GM19395 (cell line): ENCODE measurements around the gene GSTT2.

Source experiments
- ATAC-seq: cut with Tn5 transposase; IDR thresholded peaks from one replicate; pipeline ENCODE4 v1.9.1; 2021; ENCODE audit warnings: mild to moderate bottlenecking, moderate library complexity; ENCODE audit not compliant: unreplicated experiment

GSTT2 gene

DNA sequence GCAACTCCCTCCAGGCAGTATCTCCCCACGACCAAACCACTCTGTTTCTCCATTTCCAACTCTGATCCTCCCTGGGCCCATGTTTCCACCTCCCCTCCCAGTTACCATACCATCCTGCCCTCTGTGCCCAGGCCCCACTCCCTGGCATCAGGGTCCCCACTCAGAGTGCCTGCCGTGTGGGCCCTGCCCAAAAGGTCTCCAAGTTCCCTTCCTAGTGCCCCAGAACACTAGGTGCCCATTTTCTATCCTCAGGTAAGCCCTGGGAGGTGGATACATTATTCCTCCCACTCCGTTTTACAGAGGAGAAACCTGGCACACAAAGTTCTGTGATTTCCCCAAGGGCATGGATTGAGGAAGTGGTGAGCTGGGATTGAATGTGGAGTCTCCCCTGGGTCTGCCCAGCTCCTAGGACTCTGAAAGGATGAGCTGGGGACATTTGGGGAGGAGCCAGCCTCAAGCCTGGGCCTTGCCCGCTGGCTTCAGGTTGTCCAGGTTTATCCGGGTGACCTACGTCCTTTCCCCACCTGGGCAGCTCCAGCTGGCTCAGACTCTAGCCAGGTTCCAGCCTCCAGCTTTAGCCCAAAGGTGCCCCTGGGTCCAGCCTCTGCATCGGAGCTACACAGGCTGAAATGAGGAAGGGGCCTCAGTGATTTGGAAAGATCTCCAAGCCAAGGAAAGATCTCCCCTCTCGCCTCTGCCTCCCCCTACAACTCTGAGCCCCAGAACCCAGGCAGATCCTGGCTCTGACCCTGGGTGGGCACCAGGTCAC is 27.5 kb downstream of the GSTT2 start:
- no peak for ATAC-seq

DNA sequence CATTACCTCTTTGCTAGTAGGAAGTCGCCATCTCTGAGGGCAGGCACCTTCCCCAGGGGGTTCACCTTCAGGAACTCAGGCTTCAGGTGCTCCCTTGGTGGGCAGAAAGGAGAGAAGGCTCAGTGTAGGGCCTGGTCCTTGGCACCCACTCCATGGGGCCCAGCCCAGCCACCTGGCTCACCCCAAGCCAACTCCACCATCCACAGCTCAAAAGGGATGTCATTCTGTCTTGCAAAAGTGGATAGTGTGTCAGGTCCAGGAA is 28.0 kb downstream of the GSTT2 start:
- no peak for ATAC-seq

GRCh38 chr22:24008381-24009226 is 28.7 kb downstream of the GSTT2 start:
- no peak for ATAC-seq

DNA sequence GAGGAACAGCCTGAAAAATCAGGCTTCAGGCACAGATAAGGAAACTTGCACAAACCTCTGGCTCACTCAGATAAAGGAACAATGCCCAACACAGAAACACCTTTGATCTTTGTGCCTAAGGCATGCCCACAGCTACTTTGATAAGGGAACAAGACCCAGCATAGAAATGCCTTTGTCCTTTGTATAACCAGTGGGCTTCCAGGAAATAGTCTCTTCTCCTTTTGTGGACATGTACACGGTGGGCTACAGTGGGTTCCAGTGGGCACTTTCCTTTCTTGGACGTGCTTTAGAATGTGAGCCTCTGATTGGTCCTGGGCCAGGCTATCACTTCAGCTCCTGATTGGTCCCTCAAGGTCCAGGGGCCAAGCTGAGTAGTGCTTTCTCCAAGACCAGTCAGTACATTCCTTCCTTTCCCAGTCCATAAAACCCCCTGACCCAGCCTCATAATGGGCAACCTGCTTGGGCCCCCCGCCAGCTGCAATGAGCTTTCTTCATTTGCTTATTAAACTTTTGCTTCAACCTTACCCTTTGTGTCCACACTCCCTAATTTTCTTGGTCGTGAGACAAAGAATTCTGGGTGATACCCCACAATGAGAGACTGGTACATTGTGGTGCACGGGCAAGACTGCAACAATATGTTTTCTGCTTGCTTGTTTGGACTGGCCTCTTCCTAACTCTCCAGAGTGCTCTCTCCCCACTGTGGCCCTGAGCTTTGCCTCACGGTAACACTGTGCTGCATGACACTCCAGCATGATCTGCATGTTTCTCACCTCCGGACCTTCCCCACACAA is 29.5 kb downstream of the GSTT2 start:
- no peak for ATAC-seq

GRCh38 chr22:24010018-24010391 is 30.1 kb downstream of the GSTT2 start:
- no peak for ATAC-seq

- ATAC-seq: no peak
Measured at GRCh38 chr22:24011735-24012068, 31.8 kb downstream of the GSTT2 start.

- no peak for ATAC-seq
Measured at GRCh38 chr22:24016156-24016555, 36.2 kb downstream of the GSTT2 start.

DNA sequence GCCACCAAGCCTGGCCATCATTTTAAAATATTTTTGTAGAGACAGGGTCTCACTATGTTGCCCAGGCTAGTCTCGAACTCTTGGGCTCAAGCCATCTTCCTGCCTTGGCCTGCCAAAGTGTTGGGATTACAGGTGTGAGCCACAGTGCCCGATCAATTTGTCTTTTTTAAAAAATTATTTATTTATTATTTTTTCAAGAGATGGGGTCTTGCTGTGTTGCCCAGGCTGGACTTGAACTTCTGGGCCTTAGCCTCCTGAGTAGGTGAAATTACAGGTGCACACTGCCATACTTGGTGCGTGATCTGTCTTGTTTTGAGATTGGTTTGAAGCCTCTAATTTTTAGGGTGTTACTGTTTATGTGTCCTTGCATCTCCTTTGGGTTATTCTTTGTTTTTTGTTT is 41.4 kb downstream of the GSTT2 start:
- no peak for ATAC-seq

DNA sequence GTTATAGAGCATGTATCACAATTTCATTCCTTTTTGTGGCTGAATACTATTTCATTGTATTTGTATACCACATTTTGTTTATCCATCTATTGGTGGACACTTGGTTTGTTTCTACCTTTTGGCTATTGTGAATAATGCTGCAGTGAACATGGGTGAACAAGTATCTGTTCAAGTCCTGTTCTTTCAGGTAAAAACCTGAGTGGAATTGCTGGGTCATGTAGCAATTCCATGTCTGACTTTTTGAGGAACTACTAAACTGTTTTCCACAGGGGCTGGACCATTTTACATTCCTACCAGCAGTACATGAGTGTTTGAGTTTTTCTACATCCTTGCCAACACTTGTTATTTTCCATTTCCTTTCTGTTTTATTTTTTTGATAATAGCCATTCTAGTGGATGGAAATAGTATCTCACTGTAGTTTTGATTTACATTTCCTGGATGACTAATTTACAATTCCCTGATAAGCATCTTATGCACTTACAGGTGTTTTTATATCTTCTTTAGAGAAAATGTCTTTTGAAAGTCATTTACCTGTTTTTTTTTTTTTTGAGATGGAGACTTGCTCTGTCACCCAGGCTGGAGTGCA is 43.4 kb downstream of the GSTT2 start:
- ATAC-seq: no peak

GRCh38 chr22:24024354-24024753 is 44.4 kb downstream of the GSTT2 start:
- ATAC-seq: no peak

DNA sequence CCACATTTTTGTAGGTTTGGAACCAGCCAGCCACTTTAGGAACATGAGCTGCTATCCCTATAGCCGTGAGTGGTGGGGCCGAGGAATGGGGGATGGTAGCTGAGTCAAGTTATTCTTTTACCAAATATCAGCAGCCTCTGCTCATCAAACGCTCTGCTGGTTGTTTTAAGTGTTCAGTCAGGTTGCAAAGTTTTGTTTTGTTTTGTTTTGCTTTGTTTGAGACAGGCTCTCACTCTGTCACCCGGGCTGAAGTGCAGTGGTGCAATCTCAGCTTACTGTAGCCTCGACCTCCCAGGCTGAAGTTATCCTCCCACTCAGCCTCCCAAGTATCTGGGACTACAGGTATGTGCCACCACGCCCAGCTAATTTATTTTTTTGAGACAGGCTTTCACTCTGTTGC is 45.5 kb downstream of the GSTT2 start:
- ATAC-seq: no peak

DNA sequence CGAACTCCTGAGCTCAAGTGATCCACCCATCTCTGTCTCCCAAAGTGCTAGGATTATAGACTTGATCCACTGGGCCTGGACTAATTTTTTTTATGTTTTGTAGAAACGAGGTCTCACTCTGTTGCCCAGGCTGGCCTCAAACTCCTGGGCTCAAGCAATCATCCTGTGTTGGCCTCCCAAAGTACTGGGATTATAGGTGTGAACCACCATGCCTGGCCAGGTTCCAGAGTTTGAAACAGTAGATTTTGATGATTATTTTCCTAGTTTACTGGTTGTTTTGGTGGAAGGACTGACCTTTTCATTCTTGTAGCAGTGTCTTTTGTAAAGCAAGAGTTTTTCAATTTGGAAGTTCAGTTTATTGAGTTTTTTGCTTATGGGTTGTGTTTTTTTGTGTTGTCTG is 46.1 kb downstream of the GSTT2 start:
- ATAC-seq: no peak

DNA sequence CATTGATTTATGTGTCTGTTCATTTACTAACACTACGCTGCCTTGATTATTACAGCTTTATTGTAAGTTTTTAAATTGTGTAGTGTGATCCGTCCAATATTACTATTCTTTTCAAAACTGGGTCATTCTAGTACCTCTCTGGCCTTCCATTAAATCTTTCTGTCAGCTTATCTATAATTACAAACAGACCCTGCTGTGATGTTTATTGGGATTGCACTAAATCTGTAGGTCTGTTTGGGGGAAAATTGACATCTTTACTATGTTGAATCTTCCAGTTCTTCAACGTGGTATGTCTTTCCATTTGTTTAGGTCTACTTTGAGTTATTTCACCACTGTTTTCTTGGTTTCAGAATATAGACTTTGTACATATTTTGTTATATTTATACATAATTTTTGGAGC is 46.8 kb downstream of the GSTT2 start:
- no peak for ATAC-seq

DNA sequence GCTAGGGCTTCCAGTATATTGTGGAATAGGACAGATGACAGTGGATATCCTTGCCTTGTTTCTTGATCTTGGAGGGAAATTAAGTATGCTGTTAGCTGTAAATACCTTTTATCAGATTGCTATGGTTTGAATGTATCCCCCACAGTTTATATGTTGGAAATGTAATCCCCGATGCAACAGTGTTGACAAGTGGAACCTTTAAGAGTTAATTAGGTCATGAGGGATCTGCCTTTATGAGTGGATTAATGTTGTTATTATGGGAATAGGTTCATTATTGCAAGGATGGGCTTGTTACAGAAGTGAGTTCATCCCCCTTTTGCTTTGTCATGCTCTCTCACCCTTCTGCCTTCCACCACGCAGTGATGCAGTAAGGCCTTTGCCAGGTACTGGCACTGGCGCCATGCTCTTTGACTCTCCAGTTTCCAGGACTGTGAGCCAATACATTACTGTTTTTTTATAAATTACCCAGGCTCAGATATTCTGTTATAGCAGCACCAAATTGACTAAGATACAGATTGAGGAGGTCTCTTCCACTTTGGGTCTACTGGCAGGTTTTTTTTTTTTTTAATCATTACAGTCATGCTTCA is 47.5 kb downstream of the GSTT2 start:
- ATAC-seq: no peak

GRCh38 chr22:24027991-24028390 is 48.1 kb downstream of the GSTT2 start:
- ATAC-seq: no peak

DNA sequence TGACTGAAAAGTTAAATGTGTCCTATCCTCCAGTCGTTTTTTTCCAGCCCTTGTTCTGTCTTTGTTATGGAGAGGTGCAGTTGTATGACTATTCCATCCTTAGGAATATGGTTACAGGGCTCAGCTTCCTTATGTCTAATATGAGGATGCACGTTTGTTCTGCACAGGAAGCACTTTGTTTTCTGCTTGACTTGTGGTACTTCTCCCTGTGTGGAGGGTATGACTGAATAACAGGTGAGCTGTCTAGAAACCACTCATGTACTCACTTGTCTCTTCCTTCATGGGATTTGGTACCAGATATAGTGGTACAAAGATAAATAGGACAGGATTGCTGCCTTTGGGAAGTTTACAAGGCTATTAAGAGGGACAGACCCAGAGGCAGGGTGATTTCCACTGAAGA is 48.6 kb downstream of the GSTT2 start:
- ATAC-seq: no peak

DNA sequence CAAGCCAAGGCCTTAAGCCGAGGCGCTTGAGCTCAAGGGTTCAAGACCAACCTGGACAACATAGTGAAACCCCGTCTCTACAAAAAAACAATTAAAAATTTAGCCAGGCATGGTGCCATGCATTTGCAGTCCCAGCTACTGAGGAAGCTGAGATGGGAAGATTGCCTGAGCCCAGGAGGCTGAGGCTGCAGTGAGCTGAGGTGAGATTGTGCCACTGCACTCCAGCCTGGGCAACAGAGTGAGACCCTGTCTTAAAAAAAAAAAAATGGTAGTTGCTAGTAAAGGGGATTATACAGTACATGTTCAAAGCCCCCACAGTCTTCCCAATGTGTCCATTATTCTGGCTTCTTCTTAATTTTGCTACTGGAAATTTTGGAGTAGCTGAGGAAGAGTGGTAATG is 49.4 kb downstream of the GSTT2 start:
- ATAC-seq: no peak

- no peak for ATAC-seq
Measured at GRCh38 chr22:24030186-24030702, 50.3 kb downstream of the GSTT2 start.
